NOMO-1 treated with DMSO at 0.1 percent for 48 hours (cell line): ENCODE measurements around the gene KCNH2.

Experiments used
- DNase-seq: peaks from one replicate; lab custom pipeline; 2025; ENCODE audit not compliant: unreplicated experiment; lab: John Stamatoyannopoulos, UW

Gene KCNH2

DNA sequence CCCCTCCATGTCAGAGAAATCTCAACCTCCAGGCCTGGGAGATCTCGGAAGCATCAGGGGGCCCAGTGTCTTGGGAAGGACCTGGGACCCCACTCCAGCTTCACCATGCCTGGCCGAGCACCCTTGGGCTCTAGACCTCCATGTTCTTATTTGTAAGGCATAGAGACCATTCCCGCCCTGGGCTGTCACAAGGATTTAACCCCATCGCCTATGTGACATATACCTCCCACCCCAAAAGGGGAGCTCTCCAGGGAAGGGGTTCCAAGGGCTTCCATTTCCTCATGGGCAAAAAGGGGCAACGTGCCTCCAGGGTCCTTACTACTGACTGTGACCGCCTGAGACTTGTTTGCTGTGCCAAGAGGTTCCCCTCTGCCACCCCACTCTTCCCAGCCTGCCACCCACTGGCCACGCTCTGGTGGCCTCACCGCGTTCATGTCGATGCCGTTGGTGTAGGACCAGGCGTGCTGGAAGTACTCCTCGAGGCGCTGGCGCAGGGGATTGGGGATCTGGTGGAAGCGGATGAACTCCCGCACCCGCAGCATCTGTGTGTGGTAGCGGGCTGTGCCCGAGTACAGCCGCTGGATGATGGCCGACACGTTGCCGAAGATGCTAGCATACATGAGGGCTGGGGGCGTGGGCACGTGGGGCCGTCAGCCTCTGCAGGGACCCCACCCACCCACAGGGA is 27.5 kb downstream of the KCNH2 start:
- DNase-seq: no peak

DNA sequence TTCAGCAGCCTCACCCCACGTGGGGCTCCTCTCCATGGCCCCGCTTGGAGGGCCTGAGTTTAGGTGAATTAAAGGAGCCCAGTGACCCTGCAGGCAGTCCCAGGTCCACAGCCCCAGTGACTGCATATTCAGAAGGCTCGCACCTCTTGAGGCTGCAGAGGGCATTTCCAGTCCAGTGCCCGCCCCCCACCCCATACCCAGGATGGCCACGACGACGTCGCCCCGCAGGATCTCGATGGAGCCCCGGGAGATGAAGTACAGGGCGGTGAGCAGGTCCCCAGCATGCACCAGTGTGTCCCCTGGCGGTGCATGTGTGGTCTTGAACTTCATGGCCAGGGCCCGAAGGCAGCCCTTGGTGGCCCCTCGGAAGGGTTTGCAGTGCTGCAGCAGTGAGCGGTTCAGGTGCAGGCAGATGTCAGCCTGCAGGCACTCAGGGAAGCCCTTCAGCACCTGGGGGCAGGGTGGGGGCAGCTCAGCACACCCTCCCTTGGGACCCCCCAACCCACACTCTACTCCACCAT is 28.1 kb downstream of the KCNH2 start:
- no peak for DNase-seq

DNA sequence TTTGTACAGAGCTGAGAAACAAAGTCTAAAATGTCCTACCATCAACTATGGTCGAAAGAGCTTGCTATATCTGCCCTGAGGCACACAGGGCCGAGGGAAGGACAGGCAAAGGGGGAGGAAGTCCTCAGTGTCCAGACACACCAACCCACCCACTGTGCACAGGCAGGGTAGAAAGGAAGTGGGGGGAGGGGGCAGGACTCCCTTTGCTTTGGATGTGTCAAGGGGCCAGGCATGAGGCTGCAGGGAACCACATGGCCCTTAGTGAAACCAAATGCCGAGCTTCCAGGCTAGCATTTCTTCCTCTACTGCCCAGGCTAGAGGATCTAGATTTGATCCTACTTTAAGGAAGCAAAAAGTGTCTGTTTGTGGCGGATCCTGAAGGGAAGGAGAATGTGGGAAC is 28.6 kb downstream of the KCNH2 start:
- no peak for DNase-seq

DNA sequence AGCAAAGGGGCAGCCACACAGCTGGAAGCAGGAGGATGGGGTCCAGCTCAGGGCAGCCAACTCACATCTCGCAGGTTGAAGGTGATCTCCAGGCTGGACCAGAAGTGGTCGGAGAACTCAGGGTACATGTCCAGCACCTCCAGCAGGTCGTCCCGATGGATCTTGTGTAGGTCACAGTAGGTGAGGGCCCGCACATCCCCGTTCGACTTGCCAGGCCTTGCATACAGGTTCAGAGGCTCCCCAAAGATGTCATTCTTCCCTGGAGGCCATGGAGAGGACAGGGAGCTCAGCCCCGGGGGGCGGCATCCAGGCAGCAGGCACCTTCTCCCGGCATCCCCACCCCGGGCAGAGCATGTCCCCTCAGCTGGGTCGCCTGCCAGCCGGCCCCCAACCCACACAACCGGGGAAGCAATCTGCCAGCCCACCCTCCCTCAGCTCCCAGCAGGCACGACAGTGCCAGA is 29.3 kb downstream of the KCNH2 start:
- DNase-seq: no peak

DNA sequence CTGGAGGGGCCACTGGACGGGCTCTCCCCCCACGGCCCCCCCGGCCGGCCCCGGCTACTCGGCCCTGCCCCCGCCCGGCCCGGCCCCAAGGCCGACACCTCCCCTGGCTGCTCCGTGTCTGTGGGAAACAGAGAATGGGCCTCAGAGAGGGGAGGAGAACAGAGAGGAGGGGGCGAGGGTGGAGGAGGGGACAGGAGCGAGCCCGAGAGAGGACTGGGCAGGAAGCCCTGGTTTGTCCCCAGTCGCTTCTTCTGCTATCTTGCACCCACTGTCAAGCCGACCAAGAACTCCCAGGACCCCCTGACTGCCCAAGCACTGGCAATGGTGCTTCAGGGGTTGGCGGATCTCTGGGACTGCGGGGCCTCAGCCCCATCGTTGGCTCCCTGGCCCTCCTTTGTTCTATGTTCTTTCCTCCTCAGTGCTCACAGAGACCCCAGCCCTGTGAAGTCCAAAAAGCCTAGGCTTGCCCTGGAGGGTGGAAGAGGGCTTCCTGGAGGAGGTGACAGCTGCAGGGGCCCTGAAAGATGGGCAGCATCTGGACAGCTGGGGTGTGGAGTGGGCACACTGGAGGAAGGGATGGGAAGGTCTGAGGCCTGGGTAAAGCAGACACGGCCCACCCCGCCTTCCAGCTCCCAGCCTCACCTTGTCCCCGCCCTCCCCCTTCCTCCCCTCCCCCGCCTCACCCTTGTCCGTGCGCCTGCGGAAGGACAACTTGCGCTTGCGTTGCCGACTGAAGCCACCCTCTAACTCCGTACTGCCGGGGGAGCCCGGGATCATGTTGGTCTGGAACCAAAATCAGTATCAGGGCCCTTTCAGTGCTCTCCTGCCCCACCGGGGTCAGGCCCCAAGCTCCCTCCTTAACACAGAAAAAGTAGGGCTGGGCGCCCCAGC is 30.1 kb downstream of the KCNH2 start:
- DNase-seq: no peak

DNA sequence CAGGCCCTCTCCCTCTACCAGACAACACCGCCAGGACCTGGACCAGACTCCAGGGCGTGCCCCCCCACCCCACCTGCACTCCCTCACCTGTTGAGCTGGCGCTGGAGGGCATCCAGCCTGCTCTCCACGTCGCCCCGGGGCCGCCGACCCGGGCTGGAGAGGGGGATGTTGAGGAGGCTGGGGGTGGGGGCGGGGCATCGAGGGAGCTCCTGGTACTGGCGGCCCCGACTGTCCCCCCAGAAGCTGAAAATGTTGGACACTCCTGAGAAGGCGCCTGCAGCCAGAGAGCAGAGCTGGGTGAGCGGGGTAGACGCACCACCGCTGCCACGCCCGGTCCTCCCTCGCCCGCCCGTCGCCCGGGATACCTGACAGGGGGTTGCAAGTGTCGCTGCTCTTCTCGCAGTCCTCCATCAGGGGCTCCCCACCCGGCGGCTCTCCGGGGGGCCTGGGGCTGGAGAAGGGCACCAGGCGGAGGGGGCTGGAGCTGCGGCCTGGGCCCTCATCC is 30.8 kb downstream of the KCNH2 start:
- no peak for DNase-seq

DNA sequence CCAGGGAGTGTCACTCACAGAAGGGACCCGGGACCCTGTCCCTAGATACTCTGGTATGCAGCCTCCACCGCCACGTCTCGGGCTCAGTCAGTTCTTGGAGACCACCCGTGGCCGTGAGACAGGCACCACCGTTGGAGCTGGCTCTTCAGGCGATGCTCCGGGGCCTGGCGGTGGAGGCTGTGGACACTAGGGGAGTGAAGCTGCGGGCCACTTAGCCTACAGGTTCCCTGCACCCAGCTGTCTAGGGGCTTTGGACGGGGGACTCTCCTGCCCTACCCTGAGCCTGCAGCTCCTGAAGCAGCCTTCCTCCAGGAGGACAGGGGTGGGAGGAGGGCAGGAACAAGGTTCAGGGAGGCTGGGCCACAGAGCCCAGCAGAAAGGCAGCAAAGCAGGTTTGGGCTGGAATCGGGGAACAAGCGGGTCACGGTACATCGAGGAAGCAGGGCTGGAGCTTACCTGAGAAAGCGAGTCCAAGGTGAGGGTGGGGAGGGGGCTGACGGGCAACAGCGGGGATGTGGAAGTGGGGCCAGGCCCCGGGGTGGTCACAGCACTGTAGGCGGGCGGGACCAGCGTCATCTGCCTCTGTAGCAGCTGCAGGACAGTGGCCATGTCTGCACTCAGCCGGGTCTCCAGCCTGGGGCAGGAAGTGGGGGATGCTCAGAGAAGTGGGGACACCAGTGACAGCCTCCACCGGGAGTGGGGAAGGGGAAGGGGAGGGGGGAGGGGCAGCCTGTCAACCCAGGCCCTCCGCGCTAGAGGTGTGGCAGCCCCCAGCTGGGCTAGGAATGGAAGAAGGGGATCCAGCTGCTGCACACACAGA is 31.5 kb downstream of the KCNH2 start:
- DNase-seq: no peak

DNA sequence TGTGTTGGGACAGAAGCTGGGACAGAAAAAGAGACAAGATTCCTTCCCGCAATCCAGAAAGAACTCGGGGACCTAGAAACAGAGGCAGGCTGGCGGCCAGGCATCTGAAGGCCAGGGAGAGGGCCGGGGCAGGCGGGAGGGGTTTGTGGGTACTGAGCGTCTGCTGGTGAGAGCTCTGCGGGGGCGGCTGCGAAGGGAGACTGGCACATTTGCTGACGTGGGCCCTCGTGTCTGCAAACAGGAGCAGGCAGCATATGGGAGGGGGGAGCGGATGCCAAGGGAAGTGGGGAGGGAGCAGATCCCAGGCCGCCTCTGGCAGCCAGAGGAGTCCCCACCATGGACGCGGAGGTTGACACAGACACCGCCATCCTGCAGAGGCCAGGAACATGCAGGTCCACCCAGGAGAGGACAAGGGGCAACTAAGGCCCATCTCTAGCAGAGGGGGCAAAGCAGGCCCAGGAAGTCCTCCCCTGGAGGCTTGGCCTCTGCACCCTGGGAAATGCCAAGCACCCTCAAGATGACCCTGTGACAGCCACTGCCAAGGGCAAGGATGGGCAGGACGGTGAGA is 32.2 kb downstream of the KCNH2 start:
- no peak for DNase-seq

DNA sequence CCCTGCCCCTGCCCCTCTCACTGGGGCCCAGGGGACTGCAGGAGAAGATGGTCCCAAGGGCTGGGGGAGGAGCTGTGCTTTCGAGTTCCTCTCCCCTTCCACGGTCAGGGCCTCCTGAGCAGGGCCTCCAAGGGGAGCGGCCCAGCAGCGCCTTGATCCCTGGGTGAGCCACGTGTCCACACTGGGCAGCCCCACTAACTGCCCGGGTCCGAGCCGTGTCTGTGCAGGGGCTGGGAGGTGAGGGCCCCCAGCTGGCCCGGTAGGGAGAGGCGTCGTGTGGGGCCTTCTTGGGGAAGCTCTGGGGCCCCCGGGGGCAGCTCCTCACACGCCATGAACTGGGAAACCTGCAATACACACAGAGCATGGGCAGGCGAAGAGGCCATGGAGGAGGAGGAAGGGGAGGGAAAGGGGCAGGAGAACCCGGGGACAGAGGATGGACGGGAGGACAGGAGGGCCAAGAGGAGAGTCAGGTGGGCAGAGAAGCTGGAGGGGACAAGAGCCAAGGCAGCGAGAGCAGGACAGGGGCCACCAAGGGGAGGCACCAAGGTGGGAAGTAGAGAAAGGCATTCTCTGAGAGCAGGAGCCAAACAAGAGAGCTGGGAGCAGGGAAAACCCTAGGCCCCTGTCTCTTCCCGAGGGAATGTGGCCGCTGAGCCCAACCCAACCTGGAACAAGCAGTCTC is 32.8 kb downstream of the KCNH2 start:
- DNase-seq: no peak

DNA sequence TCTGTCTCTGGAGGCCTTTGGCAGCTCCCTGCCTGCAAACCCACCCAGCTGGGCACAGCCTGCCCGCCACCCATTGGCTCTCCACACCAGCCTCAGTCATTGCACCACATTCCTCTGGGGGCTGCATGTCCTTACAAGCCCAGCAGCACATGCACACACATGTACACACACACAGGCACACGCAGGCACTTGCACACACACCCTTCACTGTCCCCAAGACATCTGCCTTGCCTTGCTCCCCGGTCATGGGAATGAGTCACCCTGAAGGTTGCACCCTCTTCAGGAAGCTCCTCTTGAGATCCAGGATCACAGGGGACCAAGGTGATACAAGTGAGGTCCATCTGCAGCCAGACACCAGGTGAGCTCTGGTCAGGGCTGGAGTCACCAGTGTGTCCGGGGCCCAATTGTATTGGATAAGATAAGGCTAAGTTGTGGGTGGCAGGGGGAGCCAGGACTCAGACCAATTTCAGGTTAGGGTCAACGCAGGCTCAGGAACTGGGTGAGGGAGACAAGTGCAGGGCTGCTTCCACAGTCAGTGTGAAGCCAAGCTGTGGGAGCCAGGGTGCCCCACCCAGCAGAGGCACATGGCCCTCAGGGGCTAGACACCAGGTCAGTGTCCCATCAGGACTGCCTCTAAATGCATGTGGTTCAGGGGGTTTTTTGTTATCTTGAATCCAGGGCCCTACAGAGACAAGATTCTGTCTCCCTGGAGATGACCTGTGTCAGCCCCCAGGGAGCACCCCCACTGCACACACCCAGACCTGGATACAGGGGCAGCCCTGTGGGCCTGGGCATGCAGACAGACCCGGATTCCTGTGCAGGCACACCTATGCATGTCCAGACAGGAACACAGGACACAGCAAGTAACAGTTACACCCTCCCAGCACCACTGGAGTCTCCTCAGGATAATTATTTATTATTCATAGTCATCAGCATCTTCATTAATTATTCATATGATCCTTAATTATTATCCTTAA is 33.8 kb downstream of the KCNH2 start:
- no peak for DNase-seq

DNA sequence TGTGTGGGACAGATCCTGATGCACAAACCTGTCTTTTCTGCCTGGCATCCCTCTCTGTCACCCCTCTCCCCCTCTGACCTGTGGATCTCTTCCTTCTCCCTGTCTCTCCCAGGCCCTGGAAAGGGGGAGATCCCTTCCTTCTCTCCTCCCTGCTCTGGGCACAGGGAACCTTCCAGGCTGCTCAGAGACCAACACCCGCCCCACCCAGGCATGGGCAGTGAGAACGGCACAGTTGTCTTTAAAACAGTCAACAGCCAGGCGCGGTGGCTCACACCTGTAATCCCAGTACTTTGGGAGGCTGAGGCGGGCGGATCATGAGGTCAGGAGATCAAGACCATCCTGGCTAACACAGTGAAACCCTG is 34.7 kb downstream of the KCNH2 start:
- no peak for DNase-seq

DNA sequence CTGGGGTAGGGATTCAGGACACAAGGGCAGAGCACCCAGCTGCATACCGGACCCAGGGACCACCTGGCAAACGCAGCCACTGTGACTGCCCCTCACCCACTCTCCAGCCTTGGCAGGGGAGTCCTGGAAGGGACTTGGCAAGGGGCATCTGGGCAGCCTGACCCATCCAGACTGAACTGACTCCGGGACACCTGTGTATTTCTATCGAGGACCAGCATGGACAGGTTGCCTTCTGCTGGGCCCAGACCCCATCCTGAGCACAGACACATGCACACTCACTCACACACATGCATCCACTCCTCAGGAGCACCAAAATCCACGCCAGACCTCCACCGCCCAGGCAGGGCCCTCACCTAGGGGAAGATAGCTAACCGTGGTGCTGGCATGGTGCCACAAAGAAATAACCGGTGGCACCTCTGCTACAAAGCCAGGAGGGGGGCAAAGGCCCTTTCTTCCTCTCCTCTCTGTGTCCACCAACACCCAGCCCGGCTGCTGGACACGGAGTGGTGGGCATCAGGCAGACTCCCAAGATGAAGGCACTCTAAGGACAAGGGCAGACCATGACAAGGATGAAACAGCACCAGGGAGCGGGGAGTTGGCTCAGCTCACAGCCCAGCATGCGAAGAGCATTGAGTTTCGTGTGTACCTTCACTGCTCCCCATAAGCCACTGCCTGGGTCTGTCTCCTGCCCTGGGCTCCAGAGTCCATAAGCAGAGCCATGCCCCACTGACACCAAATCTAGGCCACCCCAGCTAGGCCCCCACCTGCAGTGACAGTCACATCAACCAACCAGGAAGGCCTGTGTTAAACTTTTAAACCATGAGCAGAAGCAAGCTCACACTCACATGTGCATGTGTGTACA is 35.3 kb downstream of the KCNH2 start:
- no peak for DNase-seq

DNA sequence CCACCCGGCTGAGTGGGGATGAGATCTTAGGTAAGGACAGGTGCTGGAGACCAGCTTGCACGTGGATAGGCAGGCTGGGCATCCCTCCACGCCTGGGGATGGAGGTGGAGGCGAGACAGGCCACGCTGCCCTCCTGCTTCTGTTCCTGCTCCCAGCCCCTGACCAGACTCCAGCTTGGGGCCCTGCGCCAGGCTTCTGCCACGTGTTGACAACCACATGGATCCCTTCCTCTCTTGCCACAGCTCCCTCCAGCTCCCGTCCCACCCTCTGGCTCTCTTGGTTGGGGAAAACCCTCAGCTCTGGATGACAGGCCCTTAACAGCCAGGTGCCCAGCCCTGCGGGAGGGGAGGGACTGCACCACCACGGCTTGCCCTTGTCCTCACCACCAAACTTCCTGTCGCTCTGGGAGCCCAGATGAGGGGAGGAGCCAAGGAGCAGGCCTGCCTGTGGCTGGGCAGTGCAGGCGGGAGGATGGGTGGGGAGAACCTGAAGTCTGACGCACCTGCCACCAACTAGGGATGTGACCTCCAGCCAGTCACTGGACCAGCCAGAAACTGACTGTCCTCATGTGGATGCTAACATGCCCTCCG is 36.0 kb downstream of the KCNH2 start:
- DNase-seq: no peak

DNA sequence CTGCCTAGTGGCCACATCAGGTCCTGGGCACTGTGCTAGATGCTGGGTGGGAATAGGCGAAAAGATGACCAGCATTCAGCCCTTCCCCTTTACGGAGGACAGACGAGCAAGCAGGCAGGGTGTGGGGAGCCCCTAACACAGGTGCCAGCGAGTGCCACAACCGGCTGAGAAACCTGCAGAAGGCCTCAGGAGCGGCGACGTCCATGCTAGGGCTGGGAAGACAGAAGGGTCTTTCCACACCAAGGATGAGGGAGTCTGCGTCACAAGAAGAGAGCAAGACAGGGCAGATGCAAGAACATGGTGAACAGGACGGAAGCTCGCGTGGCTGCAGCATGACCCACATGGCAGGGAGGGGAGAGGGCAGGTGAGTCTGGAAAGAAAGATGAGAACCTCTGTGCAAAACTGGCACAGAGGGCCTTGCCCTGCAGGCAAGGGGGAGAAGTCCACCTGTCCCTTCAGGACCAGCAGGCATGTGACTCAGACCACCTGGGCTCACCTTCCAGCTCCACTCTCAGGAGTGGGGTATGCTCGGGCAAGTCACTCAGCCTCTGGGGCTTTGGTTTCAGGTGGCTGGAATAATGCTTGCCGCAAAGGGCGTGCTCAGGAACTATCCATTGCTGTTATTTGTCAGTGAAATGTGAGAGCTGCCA is 36.6 kb downstream of the KCNH2 start:
- no peak for DNase-seq

DNA sequence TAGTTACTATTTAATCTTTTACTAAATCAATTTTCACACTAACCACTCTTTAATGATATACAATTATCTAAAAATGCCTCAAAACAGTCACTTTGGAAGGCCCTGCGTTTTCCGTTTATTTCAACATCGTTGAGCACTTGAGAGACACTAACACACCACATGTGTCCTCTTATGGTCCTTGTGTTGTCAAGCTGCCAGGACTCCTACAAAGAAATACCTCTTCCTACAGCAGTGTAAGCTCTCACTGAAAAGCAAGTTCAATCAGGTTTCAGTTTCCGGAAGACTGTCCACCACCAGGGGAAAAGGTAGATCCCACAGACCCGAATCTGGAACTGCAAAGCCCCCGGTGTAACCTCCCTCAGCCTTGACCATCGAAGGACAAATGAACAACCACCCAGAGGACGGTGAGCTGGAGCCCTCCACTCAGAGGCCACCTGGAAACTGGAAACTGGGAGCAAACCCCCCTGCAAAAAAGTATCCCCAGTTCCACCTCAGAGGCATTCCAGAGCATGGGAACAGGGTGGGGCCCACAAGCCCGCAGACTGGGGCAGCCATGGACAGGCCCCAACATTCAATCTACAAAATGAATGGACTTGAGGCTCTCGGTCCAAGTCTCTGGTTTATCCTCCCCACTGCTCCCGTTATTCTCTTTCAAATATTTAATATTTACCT is 37.6 kb downstream of the KCNH2 start:
- DNase-seq: no peak

DNA sequence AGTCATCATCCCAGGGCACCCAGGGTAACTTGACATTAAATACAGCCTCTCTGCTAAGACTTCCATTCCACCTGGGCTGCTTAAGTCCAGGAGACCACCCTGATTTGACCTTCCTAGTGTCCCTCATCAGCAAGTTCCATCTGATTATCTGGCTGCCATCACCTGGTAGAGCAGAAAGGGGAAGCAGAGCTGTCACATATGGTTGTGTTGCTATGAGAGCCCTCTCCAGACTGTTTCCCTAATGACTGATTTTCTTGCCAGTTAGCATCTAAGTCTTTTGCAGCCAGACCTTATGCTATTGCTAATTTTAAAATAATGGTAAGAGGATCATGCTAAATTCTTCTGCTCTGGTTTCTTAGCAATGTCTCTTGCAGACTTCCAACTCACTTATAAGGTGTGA is 38.7 kb downstream of the KCNH2 start:
- no peak for DNase-seq

DNA sequence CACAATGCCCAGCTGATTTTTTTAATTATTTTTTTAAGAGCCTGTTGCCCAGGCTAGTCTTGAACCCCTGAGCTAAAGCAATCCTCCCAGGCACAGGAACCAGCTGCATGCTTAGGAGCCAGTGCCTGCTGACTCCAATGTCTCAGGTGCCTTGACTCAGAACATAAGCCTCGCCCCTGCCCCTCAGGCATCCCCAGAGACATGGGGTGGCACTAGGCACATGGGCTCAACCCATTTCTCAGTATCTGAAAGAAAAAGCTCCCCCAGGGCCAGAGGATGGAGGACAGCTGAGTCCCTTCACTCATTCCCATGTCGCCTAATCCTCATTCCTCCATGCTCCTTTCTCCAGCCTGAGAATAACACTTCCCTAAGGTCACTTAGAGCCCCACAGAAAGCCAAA is 39.1 kb downstream of the KCNH2 start:
- no peak for DNase-seq
